OCI-LY3 (cell line): Measurements from ENCODE around the gene GSTO2.

Experiments
- EZH2phosphoT487 ChIP-seq: fragments of 200-600 bp; shearing (Covaris generic); IDR thresholded peaks from 2 replicates; pipeline ENCODE4 v1.6.1; 2018; ENCODE audit warnings: antibody characterized with exemption, mixed run types, low read depth
- TF ChIP-seq, protein P1 (sequence below): fragments of 200-600, 300-600 bp; sonication (generic); IDR thresholded peaks from 2 replicates; pipeline ENCODE4 v1.5.1; 2014; ENCODE audit warnings: antibody characterized with exemption, low read length, low read depth

- TF ChIP-seq, protein P1, sequence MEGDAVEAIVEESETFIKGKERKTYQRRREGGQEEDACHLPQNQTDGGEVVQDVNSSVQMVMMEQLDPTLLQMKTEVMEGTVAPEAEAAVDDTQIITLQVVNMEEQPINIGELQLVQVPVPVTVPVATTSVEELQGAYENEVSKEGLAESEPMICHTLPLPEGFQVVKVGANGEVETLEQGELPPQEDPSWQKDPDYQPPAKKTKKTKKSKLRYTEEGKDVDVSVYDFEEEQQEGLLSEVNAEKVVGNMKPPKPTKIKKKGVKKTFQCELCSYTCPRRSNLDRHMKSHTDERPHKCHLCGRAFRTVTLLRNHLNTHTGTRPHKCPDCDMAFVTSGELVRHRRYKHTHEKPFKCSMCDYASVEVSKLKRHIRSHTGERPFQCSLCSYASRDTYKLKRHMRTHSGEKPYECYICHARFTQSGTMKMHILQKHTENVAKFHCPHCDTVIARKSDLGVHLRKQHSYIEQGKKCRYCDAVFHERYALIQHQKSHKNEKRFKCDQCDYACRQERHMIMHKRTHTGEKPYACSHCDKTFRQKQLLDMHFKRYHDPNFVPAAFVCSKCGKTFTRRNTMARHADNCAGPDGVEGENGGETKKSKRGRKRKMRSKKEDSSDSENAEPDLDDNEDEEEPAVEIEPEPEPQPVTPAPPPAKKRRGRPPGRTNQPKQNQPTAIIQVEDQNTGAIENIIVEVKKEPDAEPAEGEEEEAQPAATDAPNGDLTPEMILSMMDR, result no peak
- TF ChIP-seq EZH2phosphoT487, result no peak
Measured at GRCh38 chr10:104345941-104346340, 77.0 kb downstream of the GSTO2 start.
